ENCODE data around the gene TAB3.
A peak's percentile ranks its signal among the peaks of the same experiment; 100 is the strongest.

Gene TAB3, protein sequence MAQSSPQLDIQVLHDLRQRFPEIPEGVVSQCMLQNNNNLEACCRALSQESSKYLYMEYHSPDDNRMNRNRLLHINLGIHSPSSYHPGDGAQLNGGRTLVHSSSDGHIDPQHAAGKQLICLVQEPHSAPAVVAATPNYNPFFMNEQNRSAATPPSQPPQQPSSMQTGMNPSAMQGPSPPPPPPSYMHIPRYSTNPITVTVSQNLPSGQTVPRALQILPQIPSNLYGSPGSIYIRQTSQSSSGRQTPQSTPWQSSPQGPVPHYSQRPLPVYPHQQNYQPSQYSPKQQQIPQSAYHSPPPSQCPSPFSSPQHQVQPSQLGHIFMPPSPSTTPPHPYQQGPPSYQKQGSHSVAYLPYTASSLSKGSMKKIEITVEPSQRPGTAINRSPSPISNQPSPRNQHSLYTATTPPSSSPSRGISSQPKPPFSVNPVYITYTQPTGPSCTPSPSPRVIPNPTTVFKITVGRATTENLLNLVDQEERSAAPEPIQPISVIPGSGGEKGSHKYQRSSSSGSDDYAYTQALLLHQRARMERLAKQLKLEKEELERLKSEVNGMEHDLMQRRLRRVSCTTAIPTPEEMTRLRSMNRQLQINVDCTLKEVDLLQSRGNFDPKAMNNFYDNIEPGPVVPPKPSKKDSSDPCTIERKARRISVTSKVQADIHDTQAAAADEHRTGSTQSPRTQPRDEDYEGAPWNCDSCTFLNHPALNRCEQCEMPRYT

DNA sequence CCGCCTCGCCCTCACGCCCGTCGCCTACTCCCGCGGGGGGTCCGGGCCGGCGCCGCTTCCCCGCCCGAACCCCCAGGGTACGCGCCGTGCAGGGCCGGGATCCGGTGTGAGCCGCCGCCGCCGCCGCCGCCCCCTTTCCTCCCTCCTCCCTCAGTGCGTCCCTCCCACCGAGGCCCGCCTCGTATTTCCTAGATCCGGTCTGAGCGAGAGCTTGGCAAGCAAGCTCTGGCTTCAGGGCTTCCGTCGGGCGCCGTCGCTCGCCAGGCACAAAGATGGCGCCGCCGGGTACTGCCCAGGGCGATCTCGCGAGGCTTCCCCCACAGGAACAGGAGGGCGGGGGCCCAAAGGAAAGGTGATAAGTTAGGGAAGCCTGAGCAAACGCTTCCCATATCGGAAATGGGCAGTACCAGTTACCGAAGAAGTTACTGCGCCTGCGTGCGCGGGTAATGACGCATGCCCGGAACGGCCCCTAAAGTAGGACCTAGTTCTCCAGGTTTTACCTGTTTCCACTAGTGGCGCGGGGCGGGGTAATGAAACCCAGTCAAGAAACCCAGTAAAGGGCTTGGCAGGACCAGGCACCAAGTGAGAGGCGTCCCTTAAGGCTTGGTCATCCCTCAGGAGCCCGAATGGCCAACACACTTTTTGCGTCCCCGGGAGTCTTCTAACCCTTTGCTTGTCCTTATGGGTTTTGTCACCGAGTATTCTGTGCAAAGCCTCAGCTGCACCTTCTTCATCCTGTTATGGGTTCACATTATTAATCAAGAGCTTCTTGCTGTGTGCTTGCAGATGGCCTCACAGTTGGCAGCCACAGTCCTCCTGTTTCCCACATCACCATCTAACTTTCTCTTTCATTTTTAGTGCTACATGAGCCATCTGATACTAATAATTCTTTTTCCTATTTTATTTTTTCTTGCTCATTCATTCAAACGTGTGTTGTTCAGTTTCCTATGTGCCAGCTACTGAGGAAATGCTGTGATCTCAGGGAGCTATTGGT lies at the start of gene TAB3:
Gene TAB3, minus strand, starts transcription at position 108 of the 994 bp plus-strand sequence. CDS start 29,666 bp downstream, outside the sequence.
- peak; percentile 77 to 87 for DNase-seq (ENCODE audit: extremely low read depth in 1 of 2, low read depth in 1 of 2)

DNA sequence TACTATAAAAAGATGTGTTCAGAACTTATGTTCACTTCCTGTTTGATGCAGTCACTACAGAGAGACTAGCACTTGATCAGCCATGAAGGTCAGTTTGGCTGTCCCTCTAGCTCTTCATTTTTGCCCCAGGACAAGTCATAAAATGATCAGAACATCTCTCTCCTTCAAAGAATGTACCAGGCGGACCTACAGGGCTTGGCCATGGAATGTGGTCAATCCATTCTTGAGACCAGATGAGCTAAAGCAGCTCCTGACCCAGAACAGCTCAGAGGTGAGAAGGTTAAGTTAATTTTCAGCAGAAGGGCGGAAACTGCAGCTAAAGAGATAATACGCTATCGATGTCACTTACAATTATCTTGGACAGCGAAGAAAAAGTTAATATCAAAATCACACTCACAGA lies 49.2 kb upstream of the TAB3 start:
- DNase-seq (ENCODE audit: extremely low read depth in 1 of 2, low read depth in 1 of 2) = no peak

DNA sequence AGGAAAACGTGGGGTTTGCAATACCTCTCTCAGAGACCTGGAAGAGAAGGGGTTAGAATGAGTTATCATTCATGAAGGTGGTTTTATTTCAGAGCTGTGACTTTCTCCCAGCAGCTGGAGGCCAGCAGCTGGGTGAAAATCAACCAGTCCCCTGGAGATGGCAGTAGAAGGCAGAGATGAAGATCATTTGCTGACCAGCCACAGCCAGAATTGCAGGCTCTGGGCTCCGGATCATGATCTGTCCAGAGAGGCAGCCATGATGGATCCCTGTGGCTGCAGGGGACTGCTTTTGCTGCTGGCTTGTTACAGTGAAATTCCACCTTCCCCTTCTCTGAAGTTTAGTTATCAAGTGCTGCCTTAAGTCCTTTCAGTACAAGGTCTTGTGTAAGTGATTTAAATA lies 46.9 kb upstream of the TAB3 start:
- no peak for DNase-seq (ENCODE audit: extremely low read depth in 1 of 2, low read depth in 1 of 2)

DNA sequence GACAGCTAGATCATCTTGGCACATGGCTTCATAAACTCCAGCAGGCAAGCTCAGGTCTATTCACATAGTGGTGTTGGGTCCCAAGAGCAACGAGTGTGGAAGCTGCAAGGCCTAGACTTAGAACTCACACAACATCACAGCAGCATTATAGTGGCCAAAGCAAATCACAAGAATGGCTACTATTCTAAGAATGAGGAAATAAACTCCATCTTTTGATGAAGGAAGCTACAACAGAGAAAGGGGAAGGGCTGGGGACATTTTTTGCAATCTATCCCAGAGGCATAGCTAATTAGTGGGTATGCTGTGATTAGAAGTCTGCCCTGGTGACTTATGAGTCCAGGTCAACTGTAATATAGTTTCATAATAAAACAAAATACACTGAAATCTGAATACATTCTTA lies 42.9 kb upstream of the TAB3 start:
- DNase-seq (ENCODE audit: extremely low read depth in 1 of 2, low read depth in 1 of 2) = no peak

DNA sequence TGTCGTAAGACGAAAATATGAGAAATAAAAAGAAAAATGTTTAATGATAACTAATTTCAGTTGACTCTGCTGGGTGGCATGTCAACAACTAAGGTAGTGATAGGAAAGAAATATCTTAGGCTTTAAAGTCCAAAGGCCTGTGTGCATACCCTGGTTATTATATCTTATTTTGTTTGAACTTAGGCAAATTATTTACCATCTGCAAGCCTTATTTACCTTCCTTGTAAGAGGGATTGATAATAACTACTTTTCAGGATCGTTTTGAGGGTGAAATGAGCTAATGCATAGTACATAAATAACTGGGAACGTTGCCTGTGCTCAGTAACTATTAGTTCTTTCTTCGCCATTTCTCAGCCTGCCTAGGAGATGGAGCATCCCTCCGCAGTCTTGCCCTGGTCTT lies 41.6 kb upstream of the TAB3 start:
- DNase-seq (ENCODE audit: extremely low read depth in 1 of 2, low read depth in 1 of 2) = no peak

DNA sequence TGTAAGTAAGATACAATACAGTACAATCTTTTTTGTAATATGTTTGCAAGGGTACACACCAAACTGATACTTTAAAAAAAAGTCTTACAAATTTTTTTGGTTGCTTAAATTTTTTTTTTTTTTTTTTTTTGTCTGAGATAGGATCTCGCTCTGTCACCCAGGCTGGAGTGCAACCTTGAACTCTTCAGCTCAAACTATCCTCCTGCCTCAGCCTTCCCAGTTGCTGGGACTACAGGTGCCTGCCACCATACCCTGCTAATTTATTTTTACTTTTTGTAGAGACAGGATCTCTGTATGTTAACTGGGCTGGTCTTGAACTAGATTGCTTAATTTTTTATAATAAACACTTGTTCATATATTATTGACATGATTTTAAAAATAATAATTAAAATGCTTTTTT lies 41.1 kb upstream of the TAB3 start:
- no peak for DNase-seq (ENCODE audit: extremely low read depth in 1 of 2, low read depth in 1 of 2)

DNA sequence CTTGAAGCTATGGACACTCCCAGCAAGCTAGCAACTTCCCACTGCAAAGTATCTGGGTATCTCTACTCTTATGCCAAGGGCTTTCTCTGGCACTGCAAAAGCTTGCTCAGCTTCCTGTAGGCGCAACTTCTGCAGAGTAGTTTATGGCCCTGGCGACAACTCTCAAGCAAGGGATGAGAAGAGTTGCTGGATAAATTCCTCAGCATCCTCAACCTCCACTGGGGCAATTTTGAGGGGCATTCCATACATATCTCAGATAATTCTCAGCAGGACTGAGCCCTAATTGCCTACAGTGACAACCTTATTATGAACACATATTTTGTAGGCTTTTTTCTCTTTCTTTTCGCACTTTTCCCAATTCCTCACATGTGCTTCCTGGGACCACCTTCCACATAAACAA lies 31.2 kb upstream of the TAB3 start:
- no peak for DNase-seq (ENCODE audit: extremely low read depth in 1 of 2, low read depth in 1 of 2)

DNA sequence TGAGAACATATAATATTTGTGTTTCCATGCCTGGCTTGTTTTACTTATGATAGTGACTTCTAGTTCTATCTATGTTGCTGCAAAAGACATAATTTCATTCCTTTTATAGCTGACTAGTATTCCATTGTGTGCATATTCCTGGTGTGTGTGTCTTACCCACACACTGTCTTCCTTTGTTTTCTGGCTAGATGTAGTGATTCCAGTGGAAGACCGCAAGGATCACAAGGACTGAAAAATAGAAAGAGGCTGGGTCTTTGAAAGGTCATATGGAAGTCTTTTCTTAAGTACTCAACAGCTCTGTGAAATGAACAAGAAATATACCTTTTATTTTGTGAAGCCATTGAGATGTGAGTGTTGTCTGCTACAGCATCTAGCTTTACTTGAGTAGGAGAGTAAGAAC lies 29.4 kb upstream of the TAB3 start:
- no peak for DNase-seq (ENCODE audit: extremely low read depth in 1 of 2, low read depth in 1 of 2)

DNA sequence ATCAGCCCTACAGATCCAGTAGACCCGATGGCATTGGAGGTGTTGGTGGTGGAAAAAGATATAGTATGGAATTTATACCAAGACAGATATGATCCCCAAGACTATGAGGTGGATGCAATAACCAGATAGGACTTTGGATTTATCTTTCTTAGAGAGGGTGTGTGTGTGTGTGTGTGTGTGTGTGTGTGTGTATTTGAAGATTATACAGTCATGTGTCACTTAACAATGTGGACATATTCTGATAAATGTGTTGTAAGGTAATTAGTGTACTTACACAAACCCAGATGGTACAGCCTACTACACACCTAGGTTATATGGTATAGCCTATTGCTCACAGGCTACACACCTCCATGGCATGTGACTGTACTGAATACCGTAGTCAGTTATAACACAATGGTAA lies 24.4 kb upstream of the TAB3 start:
- DNase-seq (ENCODE audit: extremely low read depth in 1 of 2, low read depth in 1 of 2) = no peak

DNA sequence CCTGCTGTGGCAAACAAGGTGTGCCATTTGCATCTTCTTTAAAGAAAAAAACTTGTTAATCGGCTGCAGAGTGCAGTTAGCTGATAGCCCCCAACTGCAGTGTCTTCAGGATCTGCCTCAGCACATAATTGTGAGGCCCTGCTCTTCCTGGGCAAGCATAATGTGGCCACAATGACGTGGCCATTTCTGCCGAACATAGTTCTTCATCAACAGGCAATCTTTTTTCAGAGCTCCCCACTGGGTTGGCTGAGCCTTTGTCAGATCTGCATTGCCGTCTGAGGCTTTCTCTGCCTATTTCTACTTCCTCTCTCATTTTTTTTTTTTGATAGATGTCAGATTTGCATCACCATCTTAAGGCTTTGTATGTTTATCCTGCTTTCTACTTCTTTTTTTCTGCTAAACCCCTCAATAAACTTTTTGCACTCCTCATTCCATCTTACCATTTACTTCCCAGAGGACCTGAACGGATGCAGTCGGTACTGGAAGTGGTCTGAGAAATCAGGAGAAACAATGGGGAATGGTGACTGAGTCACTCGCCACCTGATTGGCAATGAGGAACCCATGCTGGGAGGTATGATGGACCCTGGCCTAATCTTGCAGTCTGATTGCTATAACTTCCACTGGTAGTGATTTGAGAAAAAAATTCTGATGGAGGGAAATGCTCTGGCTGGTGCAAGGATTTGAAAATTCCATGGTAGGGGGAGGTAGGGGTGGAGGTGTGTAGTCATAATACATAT lies 21.2 kb upstream of the TAB3 start:
- DNase-seq (ENCODE audit: extremely low read depth in 1 of 2, low read depth in 1 of 2) = peak in 1 of 2 donors; percentile 20

DNA sequence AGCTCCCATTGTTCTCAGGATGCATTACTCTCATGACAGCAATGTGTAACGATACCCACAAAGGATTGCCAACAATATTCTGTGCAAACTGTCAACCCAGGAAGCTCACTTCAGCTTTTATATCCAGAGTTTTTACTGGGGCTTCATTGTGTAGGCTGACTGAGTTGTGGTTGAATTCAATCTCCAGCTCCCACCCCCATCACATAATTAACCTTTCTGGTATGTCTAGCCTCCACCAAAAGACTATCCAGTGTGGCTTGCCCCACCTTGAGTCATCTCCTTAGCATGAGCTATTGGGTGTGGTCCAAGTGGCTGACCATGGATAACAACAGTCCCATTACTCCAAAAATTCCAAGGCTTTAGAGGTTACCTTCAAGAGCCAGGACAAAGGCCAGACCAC lies 17.7 kb upstream of the TAB3 start:
- DNase-seq (ENCODE audit: extremely low read depth in 1 of 2, low read depth in 1 of 2) = no peak

DNA sequence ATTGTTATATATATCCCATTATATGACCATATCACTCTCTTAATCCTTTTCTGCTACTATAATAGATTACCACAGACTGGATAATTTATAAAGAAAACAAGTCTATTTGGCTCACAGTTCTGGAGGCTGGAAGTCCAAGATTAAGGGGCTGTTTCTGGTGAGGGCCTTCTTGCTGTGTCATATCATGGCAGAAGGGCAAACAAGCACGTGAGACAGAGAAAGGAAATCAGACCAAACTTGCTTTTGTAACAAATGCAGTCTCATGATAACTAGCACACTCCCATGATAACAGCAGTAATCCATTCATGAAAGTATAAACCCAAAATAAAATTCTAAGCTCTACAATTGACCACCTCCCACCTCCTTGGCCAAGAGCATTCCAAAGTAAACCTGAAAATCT lies 16.3 kb upstream of the TAB3 start:
- no peak for DNase-seq (ENCODE audit: extremely low read depth in 1 of 2, low read depth in 1 of 2)

DNA sequence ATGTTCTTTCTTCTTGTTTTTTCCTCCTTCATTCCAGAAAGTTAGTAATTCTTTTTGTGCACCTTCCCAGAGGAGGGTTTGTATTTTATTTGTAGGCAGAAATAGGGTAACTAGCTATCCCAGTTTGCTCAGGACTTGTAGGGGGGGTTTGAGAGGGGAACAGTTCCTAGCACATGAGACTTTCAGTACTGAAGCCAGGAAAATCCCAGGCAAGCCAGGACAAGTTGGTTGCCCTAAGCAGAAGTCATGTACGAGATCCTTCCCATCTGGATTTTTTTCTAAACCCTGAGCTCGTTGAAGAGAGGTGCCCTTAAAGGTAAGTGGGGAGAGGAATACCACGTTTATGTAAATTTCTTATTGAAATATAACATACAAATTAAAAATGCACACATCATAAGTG lies 15.6 kb upstream of the TAB3 start:
- no peak for DNase-seq (ENCODE audit: extremely low read depth in 1 of 2, low read depth in 1 of 2)

DNA sequence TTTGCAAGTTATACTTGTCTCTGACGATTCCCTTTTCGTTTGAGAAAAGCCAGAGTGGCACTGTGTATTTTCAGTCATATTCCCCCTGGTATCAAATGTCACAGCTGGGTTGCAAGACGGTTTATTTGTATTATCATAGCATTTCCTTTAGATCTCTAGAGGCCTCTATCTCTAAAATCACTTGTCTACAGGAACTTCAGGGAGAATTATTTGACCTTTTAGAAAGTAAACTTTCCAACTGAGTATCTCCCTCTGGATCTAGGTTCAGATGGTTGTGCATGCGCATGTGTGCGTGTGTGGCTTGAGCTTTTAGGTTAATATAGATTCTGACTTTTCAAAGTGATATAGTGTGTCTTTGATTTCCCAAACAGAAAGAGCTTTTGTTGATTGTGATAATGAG lies 15.1 kb upstream of the TAB3 start:
- no peak for DNase-seq (ENCODE audit: extremely low read depth in 1 of 2, low read depth in 1 of 2)

DNA sequence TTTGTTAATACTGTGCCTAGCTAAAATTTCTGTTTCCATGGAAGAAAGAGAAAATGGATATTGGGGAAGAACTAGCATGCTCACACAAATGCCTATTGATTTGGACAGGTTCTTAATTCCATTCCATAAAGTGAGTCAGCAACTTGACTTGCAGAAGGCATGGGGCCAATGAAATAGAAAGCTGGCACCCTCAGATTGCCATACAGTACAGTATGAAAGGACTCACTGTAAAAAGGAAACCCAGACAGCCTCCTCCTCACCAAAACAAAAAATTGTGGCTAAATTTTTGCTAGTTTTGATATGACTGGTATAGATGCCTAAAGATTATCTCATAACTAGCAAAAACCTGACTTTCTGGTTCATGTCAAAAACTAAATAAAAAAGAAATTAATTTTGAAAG lies 11.2 kb upstream of the TAB3 start:
- DNase-seq (ENCODE audit: extremely low read depth in 1 of 2, low read depth in 1 of 2) = no peak

DNA sequence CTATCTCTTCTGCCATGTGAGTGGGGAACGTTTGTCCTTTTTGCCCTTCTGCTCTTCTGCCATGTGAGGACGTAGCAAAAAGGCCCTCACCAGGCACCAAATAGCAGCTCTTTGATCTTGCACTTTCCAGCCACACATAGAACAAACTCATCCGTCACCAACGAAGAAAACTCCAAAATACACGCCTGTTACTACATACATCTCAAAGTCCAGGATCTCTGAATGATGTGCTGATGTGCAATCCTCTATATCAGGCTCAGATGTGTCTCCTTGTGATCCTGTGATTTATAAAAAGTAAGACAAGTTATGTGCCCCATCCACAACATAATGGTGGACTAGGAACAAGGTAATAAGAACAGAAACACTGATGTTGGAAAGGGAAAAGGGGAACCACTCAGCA lies 9.8 kb upstream of the TAB3 start:
- DNase-seq (ENCODE audit: extremely low read depth in 1 of 2, low read depth in 1 of 2) = no peak

DNA sequence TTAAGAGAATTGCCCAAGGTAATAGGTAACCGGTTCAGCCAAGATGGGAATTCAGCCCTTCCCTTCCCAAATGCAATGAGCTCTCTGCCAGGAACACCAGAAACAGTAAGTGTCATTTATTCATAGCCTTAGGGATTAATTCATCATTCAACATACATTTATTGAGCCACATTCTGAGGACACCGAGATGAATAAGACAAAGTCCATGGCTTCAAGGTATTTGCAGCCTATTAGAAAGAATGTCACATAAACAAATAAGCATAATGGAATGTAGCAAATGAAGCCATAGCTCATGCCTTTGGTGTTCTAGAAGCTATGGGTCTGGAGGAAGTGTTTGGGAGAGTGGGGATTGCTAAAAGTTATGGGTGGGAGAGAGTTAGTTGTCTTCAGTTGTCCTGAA lies 6.3 kb upstream of the TAB3 start:
- DNase-seq (ENCODE audit: extremely low read depth in 1 of 2, low read depth in 1 of 2) = no peak

DNA sequence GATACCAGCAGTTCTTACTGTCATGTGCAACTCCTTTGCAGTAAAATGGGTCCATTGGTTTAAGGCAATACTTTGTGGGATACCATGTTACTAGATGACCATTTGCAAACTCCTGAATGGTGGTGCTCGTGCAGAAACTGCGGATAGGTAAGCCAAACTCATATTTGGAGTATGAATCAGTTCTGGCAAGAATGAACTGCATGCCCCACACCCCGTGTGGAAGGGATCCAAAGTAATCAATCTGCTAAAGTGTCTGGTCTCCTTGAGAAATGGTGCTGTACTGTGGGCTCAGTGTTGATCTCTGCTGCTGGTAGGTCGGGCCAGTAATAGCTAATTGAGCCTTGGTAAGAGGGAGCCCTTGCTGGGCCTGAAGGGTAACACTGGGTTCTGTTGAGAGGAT lies 4.2 kb upstream of the TAB3 start:
- DNase-seq (ENCODE audit: extremely low read depth in 1 of 2, low read depth in 1 of 2) = no peak

DNA sequence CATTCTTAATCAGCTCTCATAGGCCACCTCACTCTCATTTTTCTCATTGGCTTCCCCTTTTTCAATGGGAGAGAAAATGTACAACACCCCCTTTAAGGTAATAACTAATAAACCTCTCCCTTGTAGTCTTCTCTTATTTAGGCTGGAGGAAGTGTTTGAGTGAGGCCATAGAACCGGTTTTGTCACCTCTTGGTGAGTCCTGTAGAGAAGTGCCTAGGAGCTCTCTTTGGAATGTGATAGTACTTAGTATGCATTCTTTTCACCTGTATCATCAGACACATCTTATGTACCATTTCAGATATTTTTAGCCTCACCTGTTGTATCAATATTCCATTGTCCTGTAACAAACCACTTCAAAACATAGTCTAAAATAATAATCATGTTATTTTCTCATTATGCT lies 3.5 kb upstream of the TAB3 start:
- DNase-seq (ENCODE audit: extremely low read depth in 1 of 2, low read depth in 1 of 2) = no peak

DNA sequence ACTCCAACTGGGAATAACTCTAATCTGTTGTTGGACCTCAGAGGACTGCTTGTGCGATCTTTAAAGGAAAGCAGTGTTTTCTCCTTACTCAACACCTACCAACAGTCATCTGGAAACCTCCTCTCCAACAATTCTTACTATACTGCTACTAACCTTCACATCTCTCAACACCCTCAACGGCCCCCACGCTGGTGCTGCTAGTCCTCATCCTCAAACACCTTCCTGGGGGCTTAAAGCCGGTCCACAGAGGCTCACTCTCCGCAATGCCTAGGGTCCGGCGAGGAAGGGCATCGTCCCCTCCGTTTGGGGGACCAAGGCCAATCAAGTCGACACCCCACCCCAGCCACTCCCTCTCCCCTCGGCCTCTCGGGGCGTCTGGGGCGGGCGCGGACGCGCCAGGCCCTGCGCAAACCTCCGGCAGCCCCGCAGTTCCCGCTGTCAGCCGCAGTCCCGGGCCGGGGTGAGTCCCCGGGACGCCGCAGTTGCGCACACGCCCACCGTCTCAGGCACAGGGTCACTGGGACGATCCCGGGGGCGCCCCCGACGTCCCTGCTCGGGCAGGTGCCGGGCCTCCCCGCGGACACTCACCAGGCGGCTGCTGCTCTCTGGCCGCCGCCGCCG lies 418 bp downstream of the TAB3 start:
- DNase-seq (ENCODE audit: extremely low read depth in 1 of 2, low read depth in 1 of 2) = no peak
